Right lobe of liver (tissue), 6 donors: Measurements from ENCODE around the gene APIP. TPM values are rescaled to one million over a fixed set of nuclear protein-coding genes. Genes with fewer than 3 reads are reported as not detected.
"Not testable (repeated sequence)": the region's sequence is repeated elsewhere in the genome, so short reads cannot be mapped to it uniquely, and the experiment has no call there.

Experiments
- ATAC-seq, 4 donors: fragments of 200-7000 bp; cut with Tn5 transposase; one replicate each; pipeline ENCODE4 v1.9.1; 2020; ENCODE audit warnings: mild to moderate bottlenecking in 4 of 4, moderate library complexity in 4 of 4
- DNase-seq, 3 donors: peaks; one replicate each; pipeline ENCODE4 v3.0.0-alpha.2; 2020
- H3K27ac ChIP-seq, 3 donors: fragments of 200-600 bp; one replicate each; pipeline ENCODE4 v1.8.0; 2022
- H3K27me3 ChIP-seq, 2 donors: fragments of 200-600 bp; one replicate each; pipeline ENCODE4 v1.8.0; 2022
- H3K36me3 ChIP-seq, 4 donors: fragments of 200-600 bp; sonication (generic) in 1 of 4; one replicate each; pipeline versions ENCODE4 v1.5.1 to v1.8.0; 2017 to 2022; ENCODE audit warnings: control low read depth in 1 of 4
- H3K4me1 ChIP-seq, 4 donors: fragments of 200-600 bp; sonication (generic) in 1 of 4; one replicate each; pipeline versions ENCODE4 v1.5.1 to v1.8.0; 2017 to 2022; ENCODE audit warnings: control low read depth in 1 of 4
- H3K4me3 ChIP-seq, 3 donors: fragments of 200-600 bp; one replicate each; pipeline ENCODE4 v1.8.0; 2022
- H3K9me3 ChIP-seq, 4 donors: fragments of 200-600 bp; sonication (generic) in 1 of 4; one replicate each; pipeline versions ENCODE4 v1.5.1 to v1.8.0; 2017 to 2022; ENCODE audit warnings: control low read depth in 1 of 4
- CTCF ChIP-seq, 4 donors: fragments of 200-600 bp in 3 of 4; fragments of 450-650 bp in 1 of 4; IDR thresholded peaks; one replicate each; pipeline versions ENCODE4 v1.5.1 to v1.8.0; 2016 to 2022; ENCODE audit warnings: antibody characterized with exemption in 4 of 4, mild to moderate bottlenecking in 2 of 4
- POLR2A ChIP-seq: fragments of 450-650 bp; IDR thresholded peaks from one replicate; pipeline ENCODE4 v1.6.1; 2017; ENCODE audit warnings: antibody characterized with exemption, mild to moderate bottlenecking
- WGBS: methylation state at CpG from one replicate; pipeline ENCODE4 v1.1.6; 2018; ENCODE audit warnings: low coverage, low lambda C conversion rate; ENCODE audit not compliant: insufficient coverage; ENCODE audit errors: missing lambda C conversion rate; 5-methylcytosine and 5-hydroxymethylcytosine counted together
- intact Hi-C, 2 donors: fragments of 100-400 bp; cut with DNase I; formaldehyde crosslinking; loops; one replicate each; pipeline versions ENCODE4 v1.11.2 to v1.14.1; 2022
- total RNA-seq, 6 experiments: library from RNA; depleted of rRNA in 2 of 6; stranded (reverse); fragments of >200 nt in 2 of 6; fragmentation: NEBNext Ultra II Directional in 3 of 6; extraction: Animal tissue kit (Norgen Biotek cat#: 25700) in 3 of 6; gene quantifications; one replicate each; pipeline versions ENCODE4 v1.1.0 to v1.2.4, GENCODE V29; 2016 to 2023
- donor health status: DM: no; HTN: yes; CAD: no.
- donor health status: DM: no; HTN: no; CAD: no.
- donor health status: DM: no; HTN: no; CAD: no.
- donor health status: DM: no; HTN: yes; CAD: no.
- donor health status: DM: no; HTN: yes; CAD: no.

The APIP gene
- total RNA-seq, 6 experiments from 2014 or later, result 9.4 to 19.7 (median 14.5) TPM

GRCh38 chr11:34898474-34898873 is 17.7 kb downstream of the APIP start:
- no peak for TF ChIP-seq CTCF (IDR thresholded peaks at IDR 0.05)
- TF ChIP-seq POLR2A, result no peak
- ATAC-seq (no peak), DNase-seq (no peak)
- intact Hi-C loops, result loop anchor here in 1 of 2 donors (10.0 kb wide), 1 partner anchor 314 kb away; no protein-coding TSS in a partner anchor
- H3K4me1 ChIP-seq, result no peaks in the 10 kb centered on the region
- H3K27me3 ChIP-seq, result no peaks in the 10 kb centered on the region
- WGBS, result 91% methylated on average over 8 of the region's 10 CpGs
- peaks cover 0 to 20% (median 5%) of the 10 kb centered on the region in 4 donors for H3K9me3 ChIP-seq
- no peak overlapping the region for H3K4me3 ChIP-seq
- H3K36me3 ChIP-seq, result no peaks in the 10 kb centered on the region
- no peak overlapping the region for H3K27ac ChIP-seq

GRCh38 chr11:34897171-34897870 is 18.9 kb downstream of the APIP start:
- no peaks in the 10 kb centered on the region for H3K27me3 ChIP-seq
- TF ChIP-seq CTCF (IDR thresholded peaks at IDR 0.05) (no peak), POLR2A (no peak)
- H3K27ac ChIP-seq, result no peak overlapping the region
- H3K36me3 ChIP-seq, result no peaks in the 10 kb centered on the region
- 90% methylated on average over 3 of the region's 3 CpGs for WGBS
- H3K9me3 ChIP-seq, result peaks cover 0 to 20% (median 5%) of the 10 kb centered on the region in 4 donors
- ATAC-seq, result no peak
- intact Hi-C loops, result loop anchor here in 1 of 2 donors (10.0 kb wide), 1 partner anchor 313 kb away; no protein-coding TSS in a partner anchor
- no peaks in the 10 kb centered on the region for H3K4me1 ChIP-seq
- no peak for DNase-seq
- H3K4me3 ChIP-seq, result no peak overlapping the region

GRCh38 chr11:34896191-34896590 is 20.0 kb downstream of the APIP start:
- not testable (repeated sequence) for H3K27me3 ChIP-seq, H3K4me1 ChIP-seq, H3K27ac ChIP-seq, H3K36me3 ChIP-seq, H3K4me3 ChIP-seq, ATAC-seq, DNase-seq
- H3K9me3 ChIP-seq, result peaks cover 0 to 20% (median 5%) of the 10 kb centered on the region in 4 donors
- intact Hi-C loops, result loop anchor here in 1 of 2 donors (10.0 kb wide), 1 partner anchor 311 kb away; no protein-coding TSS in a partner anchor
- WGBS, result 94% methylated on average over 3 of the region's 3 CpGs

- intact Hi-C loops, result loop anchor here in 1 of 2 donors (10.0 kb wide), 1 partner anchor 309 kb away; no protein-coding TSS in a partner anchor
- no peaks in the 10 kb centered on the region for H3K27me3 ChIP-seq
- no peak overlapping the region for H3K4me3 ChIP-seq
- no peak overlapping the region for H3K27ac ChIP-seq
- 74% methylated on average over 1 of the region's 1 CpG for WGBS
- no peaks in the 10 kb centered on the region for H3K36me3 ChIP-seq
- H3K4me1 ChIP-seq, result peaks cover 0 to 6% (median 0%) of the 10 kb centered on the region in 4 donors
- TF ChIP-seq CTCF (IDR thresholded peaks at IDR 0.05) (no peak), POLR2A (no peak)
- ATAC-seq, result no peak
- DNase-seq, result no peak
- peaks cover 0 to 3% (median 0%) of the 10 kb centered on the region in 4 donors for H3K9me3 ChIP-seq
Measured at GRCh38 chr11:34893416-34893815, 22.8 kb downstream of the APIP start.

- peaks cover 0 to 7% (median 3%) of the 10 kb centered on the region in 4 donors for H3K4me1 ChIP-seq
- DNase-seq, result no peak
- no peak for ATAC-seq
- no peaks in the 10 kb centered on the region for H3K9me3 ChIP-seq
- WGBS, result 17% methylated on average over 1 of the region's 3 CpGs
- H3K27ac ChIP-seq, result no peak overlapping the region
- no peaks in the 10 kb centered on the region for H3K36me3 ChIP-seq
- intact Hi-C loops, result loop anchor here in 1 of 2 donors (10.0 kb wide), 1 partner anchor 307 kb away; no protein-coding TSS in a partner anchor
- H3K4me3 ChIP-seq, result no peak overlapping the region
- H3K27me3 ChIP-seq, result no peaks in the 10 kb centered on the region
- no peak for TF ChIP-seq POLR2A
Measured at GRCh38 chr11:34891611-34892010, 24.6 kb downstream of the APIP start.
